ENCODE measurements around the gene CDK17. TPM values are rescaled to one million over a fixed set of nuclear protein-coding genes. Genes with fewer than 3 reads are reported as not detected.

The CDK17 gene
- total and polyA plus RNA-seq, 4 experiments from 2014 or later, result 30.5 to 67.4 (median 49.2) TPM

DNA sequence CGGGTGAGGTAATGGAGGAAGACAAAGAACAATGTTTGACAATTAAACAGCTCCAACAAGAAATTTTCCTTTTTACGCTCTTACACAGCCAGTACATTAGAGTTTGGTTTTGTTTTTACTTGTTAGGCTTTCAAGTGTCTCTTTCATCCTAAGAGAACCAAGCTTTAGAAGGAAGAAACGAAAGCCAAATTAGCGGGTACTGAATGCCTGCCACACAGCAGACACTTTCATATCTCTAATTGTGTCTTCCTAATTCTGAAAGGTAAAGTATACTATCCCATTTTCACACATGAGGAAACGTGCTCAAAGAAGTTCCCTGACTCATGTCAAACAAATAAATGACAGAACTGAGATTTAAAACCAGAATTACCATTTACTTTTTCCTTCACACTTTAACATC, 65.0 kb downstream of the CDK17 start:
- ChIA-PET POLR2A (ENCODE audit: partially characterized antibody) (interaction anchor here (1.2 to 1.8 kb wide), 3 partner anchors 11 to 66 kb away, joined by 3 to 6 read pairs (median 4); partner anchors contain the start of gene CDK17), CTCF (ENCODE audit: partially characterized antibody) (interaction anchor here (0.8 to 1.7 kb wide), 3 partner anchors 12 to 120 kb away, joined by 4 to 6 read pairs (median 4); no protein-coding TSS in a partner anchor)
- H3K27ac ChIP-seq (ENCODE audit: low read depth, low read length), result no peak overlapping the region
- no peak overlapping the region for H3K4me3 ChIP-seq (ENCODE audit: low read length in 2 of 2)
- H3K27ac Mint-ChIP-seq, result peak overlapping the region in 5 of 7 donors; percentile 6 to 60 (median 31)
- peak overlapping the region in 6 of 8 donors; percentile 10 to 68 (median 36) for H3K4me3 Mint-ChIP-seq
- intact Hi-C loops (cut with micrococcal nuclease), result no loop called here
- H3K4me1 ChIP-seq (ENCODE audit: insufficient read depth, low read length), result peaks cover 33% of the 10 kb centered on the region
- H3K27me3 Mint-ChIP-seq, result no peaks in the 10 kb centered on the region
- no peaks in the 10 kb centered on the region for H3K27me3 ChIP-seq (ENCODE audit: insufficient read depth, low read length)
- peaks cover 6% of the 10 kb centered on the region for H3K36me3 ChIP-seq (ENCODE audit: insufficient read depth, low read length)
- peaks cover 24 to 44% of the 10 kb centered on the region in 2 donors for H3K36me3 Mint-ChIP-seq
- H3K9me3 Mint-ChIP-seq, result peaks cover 0 to 14% (median 8%) of the 10 kb centered on the region in 8 donors
- no peaks in the 10 kb centered on the region for H3K9me3 ChIP-seq (ENCODE audit: control insufficient read depth in 1 of 2, low read length in 2 of 2)
- peaks cover 26 to 68% (median 48%) of the 10 kb centered on the region in 4 donors for H3K4me1 Mint-ChIP-seq
- peak in 1 of 5 donors; percentile 14 for DNase-seq

DNA sequence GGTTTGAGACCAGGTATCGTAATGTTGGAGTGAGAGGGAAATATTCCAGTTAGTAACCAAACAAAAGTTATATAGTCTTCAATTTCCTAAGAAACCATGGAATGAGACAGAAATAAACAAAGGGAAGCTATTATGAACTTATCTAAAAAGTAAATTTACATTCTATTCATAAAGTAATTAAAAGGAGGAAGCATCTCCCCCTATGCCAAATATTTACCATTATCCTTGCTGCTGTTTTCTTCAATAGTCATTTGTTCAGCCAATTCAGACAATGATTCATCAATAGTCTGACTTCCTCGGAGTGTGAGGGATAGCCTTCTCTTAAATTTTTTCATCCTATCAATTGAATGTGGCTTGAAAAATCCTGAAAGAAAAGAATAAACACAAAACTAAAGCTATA, 65.7 kb downstream of the CDK17 start:
- peaks cover 40% of the 10 kb centered on the region for H3K4me1 ChIP-seq (ENCODE audit: insufficient read depth, low read length)
- peak overlapping the region in 1 of 7 donors; percentile 48 for H3K27ac Mint-ChIP-seq
- peaks cover 24 to 45% of the 10 kb centered on the region in 2 donors for H3K36me3 Mint-ChIP-seq
- H3K4me3 ChIP-seq (ENCODE audit: low read length in 2 of 2), result no peak overlapping the region
- DNase-seq, result no peak
- H3K9me3 ChIP-seq (ENCODE audit: control insufficient read depth in 1 of 2, low read length in 2 of 2), result no peaks in the 10 kb centered on the region
- peaks cover 32 to 71% (median 53%) of the 10 kb centered on the region in 4 donors for H3K4me1 Mint-ChIP-seq
- H3K9me3 Mint-ChIP-seq, result peaks cover 0 to 14% (median 8%) of the 10 kb centered on the region in 8 donors
- no peaks in the 10 kb centered on the region for H3K27me3 ChIP-seq (ENCODE audit: insufficient read depth, low read length)
- H3K27me3 Mint-ChIP-seq, result no peaks in the 10 kb centered on the region
- H3K4me3 Mint-ChIP-seq, result no peak overlapping the region
- H3K27ac ChIP-seq (ENCODE audit: low read depth, low read length), result no peak overlapping the region
- H3K36me3 ChIP-seq (ENCODE audit: insufficient read depth, low read length), result peaks cover 6% of the 10 kb centered on the region
- intact Hi-C loops (cut with micrococcal nuclease), result no loop called here
- ChIA-PET POLR2A (ENCODE audit: partially characterized antibody) (interaction anchor here (1.2 to 1.8 kb wide), 3 partner anchors 10 to 66 kb away, joined by 3 to 6 read pairs (median 4); partner anchors contain the start of gene CDK17), CTCF (ENCODE audit: partially characterized antibody) (interaction anchor here (1.1 to 1.5 kb wide), 2 partner anchors 64 to 119 kb away, joined by 3 to 4 read pairs; no protein-coding TSS in a partner anchor)

DNA sequence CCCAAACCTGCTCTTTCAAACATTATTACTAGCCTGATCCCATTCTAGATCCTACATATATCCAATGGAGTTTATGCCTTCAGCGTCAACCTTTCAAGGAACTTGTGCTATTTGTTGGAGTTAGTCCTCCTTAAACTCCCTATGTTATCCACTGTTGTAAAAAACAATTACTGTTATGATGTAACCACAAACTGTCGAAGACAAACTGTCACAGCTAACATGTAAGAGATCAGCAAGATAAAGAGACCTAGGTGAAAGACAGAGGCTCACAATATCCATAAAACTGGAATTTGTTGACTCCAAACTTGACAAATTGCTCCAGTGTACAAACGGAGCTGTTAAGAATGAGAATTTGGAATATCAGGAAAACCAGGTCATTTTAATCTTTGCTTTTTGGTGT, 70.7 kb downstream of the CDK17 start:
- intact Hi-C loops (cut with micrococcal nuclease), result loop anchor here (5.0 kb wide), 1 partner anchor 48 kb away; no protein-coding TSS in a partner anchor
- Histone ChIP-seq H3K9me3 (ENCODE audit: control insufficient read depth in 1 of 2, low read length in 2 of 2) (no peaks in the 10 kb centered on the region), H3K27ac (ENCODE audit: low read depth, low read length) (no peak overlapping the region), H3K27me3 (ENCODE audit: insufficient read depth, low read length) (no peaks in the 10 kb centered on the region), H3K36me3 (ENCODE audit: insufficient read depth, low read length) (peaks cover 6% of the 10 kb centered on the region), H3K4me1 (ENCODE audit: insufficient read depth, low read length) (peaks cover 55% of the 10 kb centered on the region), H3K4me3 (ENCODE audit: low read length in 2 of 2) (no peak overlapping the region)
- H3K36me3 Mint-ChIP-seq, result peaks cover 15 to 41% of the 10 kb centered on the region in 2 donors
- DNase-seq, result no peak
- POLR2A ChIA-PET (ENCODE audit: partially characterized antibody), result no interaction called here
- no peaks in the 10 kb centered on the region for H3K27me3 Mint-ChIP-seq
- peaks cover 42 to 75% (median 58%) of the 10 kb centered on the region in 4 donors for H3K4me1 Mint-ChIP-seq
- CTCF ChIA-PET (ENCODE audit: partially characterized antibody), result no interaction called here
- peak overlapping the region in 3 of 8 donors; percentile 7 to 41 (median 15) for H3K4me3 Mint-ChIP-seq
- H3K27ac Mint-ChIP-seq, result peak overlapping the region in 6 of 7 donors; percentile 2 to 65 (median 30)
- H3K9me3 Mint-ChIP-seq, result peaks cover 0 to 17% (median 6%) of the 10 kb centered on the region in 8 donors

DNA sequence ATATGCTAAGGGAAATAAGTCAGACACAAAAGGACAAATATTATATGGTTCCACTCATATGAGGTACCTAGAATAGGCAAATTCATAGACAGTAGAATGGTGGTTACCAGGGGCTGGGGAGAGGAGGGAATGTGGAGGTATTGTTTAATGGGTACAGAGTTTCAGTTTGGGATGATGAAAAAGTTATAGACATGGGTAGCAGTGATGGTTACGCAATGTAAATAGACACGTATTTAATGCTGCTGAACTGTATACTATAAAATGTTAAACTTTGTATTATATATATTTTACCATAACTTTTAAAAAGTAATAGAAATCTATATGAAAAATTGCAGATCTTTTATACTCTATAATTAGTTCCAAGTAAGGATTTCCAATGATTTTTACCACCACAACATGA, 71.2 kb downstream of the CDK17 start:
- Histone ChIP-seq H3K4me3 (ENCODE audit: low read length in 2 of 2) (no peak overlapping the region), H3K27ac (ENCODE audit: low read depth, low read length) (no peak overlapping the region), H3K9me3 (ENCODE audit: control insufficient read depth in 1 of 2, low read length in 2 of 2) (no peaks in the 10 kb centered on the region), H3K4me1 (ENCODE audit: insufficient read depth, low read length) (peaks cover 51% of the 10 kb centered on the region), H3K36me3 (ENCODE audit: insufficient read depth, low read length) (peaks cover 5% of the 10 kb centered on the region), H3K27me3 (ENCODE audit: insufficient read depth, low read length) (no peaks in the 10 kb centered on the region)
- Mint-ChIP-seq H3K27me3 (no peaks in the 10 kb centered on the region), H3K4me1 (peaks cover 44 to 70% (median 58%) of the 10 kb centered on the region in 4 donors), H3K9me3 (peaks cover 0 to 17% (median 6%) of the 10 kb centered on the region in 8 donors), H3K27ac (peak overlapping the region in 3 of 7 donors; percentile 24 to 65 (median 53)), H3K4me3 (peak overlapping the region in 1 of 8 donors; percentile 41), H3K36me3 (peaks cover 19 to 43% of the 10 kb centered on the region in 2 donors)
- DNase-seq, result no peak
- ChIA-PET POLR2A (ENCODE audit: partially characterized antibody) (no interaction called here), CTCF (ENCODE audit: partially characterized antibody) (no interaction called here)
- intact Hi-C loops (cut with micrococcal nuclease), result loop anchor here (5.0 kb wide), 1 partner anchor 48 kb away; no protein-coding TSS in a partner anchor

DNA sequence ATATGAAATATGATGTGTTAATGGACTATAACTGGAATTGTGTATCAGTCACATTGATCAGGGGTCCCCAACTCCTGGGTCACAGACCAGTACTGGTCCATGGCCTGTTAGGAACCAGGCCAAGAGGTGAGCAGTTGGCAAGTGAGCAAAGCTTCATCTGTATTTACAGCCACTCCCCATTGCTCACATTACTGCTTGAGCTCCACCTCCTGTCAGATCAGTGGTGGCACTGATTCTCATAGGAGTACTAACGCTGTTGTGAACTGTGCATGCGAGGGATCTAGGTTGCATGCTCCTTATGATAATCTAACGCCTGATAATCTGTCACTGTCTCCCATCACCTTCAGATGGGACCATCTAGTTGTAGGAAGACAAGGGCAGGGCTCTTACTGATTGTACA, 72.3 kb downstream of the CDK17 start:
- peaks cover 28 to 45% of the 10 kb centered on the region in 2 donors for H3K36me3 Mint-ChIP-seq
- DNase-seq, result no peak
- Histone ChIP-seq H3K4me1 (ENCODE audit: insufficient read depth, low read length) (peaks cover 47% of the 10 kb centered on the region), H3K9me3 (ENCODE audit: control insufficient read depth in 1 of 2, low read length in 2 of 2) (no peaks in the 10 kb centered on the region), H3K27me3 (ENCODE audit: insufficient read depth, low read length) (no peaks in the 10 kb centered on the region), H3K36me3 (ENCODE audit: insufficient read depth, low read length) (peaks cover 7% of the 10 kb centered on the region), H3K27ac (ENCODE audit: low read depth, low read length) (no peak overlapping the region), H3K4me3 (ENCODE audit: low read length in 2 of 2) (no peak overlapping the region)
- intact Hi-C loops (cut with micrococcal nuclease), result loop anchor here (5.0 kb wide), 1 partner anchor 49 kb away; no protein-coding TSS in a partner anchor
- H3K4me1 Mint-ChIP-seq, result peaks cover 47 to 71% (median 57%) of the 10 kb centered on the region in 4 donors
- peak overlapping the region; percentile 24 to 88 (median 55) for H3K27ac Mint-ChIP-seq
- CTCF ChIA-PET (ENCODE audit: partially characterized antibody), result no interaction called here
- POLR2A ChIA-PET (ENCODE audit: partially characterized antibody), result interaction anchor here (1.5 kb wide), 1 partner anchor 73 kb away, joined by 8 read pairs; the partner anchor contains the start of gene CDK17
- peak overlapping the region in 2 of 8 donors; percentile 8 to 20 for H3K4me3 Mint-ChIP-seq
- H3K9me3 Mint-ChIP-seq, result peaks cover 0 to 23% (median 6%) of the 10 kb centered on the region in 8 donors
- H3K27me3 Mint-ChIP-seq, result no peaks in the 10 kb centered on the region

DNA sequence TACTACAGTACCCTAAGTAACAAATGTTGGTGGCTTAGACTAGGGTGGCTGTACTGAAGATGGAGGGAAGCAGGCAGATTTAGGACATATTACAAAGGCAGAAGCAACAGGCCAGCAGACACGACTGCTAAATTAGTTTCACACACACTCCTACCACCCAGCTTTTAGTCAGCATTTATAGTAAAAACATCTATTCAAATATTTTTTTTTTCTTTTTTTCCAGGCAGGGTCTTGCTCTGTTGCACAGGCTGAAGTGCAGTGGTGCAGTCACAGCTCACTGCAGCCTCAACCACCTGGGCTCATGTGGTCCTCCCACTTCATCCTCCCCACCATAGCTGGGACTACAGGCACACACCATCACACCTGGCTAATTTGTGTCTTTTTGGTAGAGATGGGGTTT, 72.9 kb downstream of the CDK17 start:
- Mint-ChIP-seq H3K9me3 (peaks cover 0 to 25% (median 7%) of the 10 kb centered on the region in 8 donors), H3K4me3 (peak overlapping the region in 2 of 8 donors; percentile 11 to 44), H3K4me1 (peaks cover 47 to 70% (median 57%) of the 10 kb centered on the region in 4 donors), H3K27ac (peak overlapping the region; percentile 43 to 88 (median 66)), H3K27me3 (no peaks in the 10 kb centered on the region), H3K36me3 (peaks cover 32 to 47% of the 10 kb centered on the region in 2 donors)
- no peak for DNase-seq
- Histone ChIP-seq H3K4me3 (ENCODE audit: low read length in 2 of 2) (no peak overlapping the region), H3K4me1 (ENCODE audit: insufficient read depth, low read length) (peaks cover 47% of the 10 kb centered on the region), H3K36me3 (ENCODE audit: insufficient read depth, low read length) (peaks cover 7% of the 10 kb centered on the region), H3K9me3 (ENCODE audit: control insufficient read depth in 1 of 2, low read length in 2 of 2) (no peaks in the 10 kb centered on the region), H3K27me3 (ENCODE audit: insufficient read depth, low read length) (no peaks in the 10 kb centered on the region), H3K27ac (ENCODE audit: low read depth, low read length) (no peak overlapping the region)
- POLR2A ChIA-PET (ENCODE audit: partially characterized antibody), result interaction anchor here (1.5 kb wide), 1 partner anchor 74 kb away, joined by 8 read pairs; the partner anchor contains the start of gene CDK17
- intact Hi-C loops (cut with micrococcal nuclease), result loop anchor here (5.0 kb wide), 1 partner anchor 50 kb away; no protein-coding TSS in a partner anchor
- CTCF ChIA-PET (ENCODE audit: partially characterized antibody), result no interaction called here

DNA sequence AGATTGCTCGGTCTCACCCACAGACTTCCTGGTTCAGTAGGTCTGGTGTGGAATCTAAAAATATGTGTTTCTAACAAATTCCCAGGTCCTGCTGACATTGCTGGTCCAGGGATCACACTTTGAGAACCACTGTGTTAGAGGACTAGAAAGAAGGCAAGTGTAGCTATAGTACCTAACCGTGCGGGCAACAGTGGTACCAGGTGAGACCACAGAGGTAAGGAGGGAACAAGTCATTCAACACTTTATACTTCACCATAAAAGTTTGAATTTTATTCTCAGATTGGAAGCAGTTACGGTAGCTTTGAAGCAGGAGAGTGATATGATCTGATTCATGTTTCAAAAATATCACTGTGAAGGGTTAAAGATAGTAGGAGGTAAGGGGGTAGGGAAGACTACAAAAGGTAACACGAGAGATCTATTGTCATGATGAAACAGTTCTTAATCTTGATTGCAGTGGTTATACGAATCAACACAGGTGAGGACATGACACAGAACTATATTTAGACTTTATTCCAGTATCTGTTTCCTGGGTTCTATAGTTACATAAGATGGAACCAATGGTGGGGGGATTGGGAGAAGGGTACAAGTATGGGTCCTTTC, 73.5 kb downstream of the CDK17 start:
- POLR2A ChIA-PET (ENCODE audit: partially characterized antibody), result interaction anchor here (1.5 to 1.6 kb wide), 2 partner anchors 10 to 74 kb away, joined by 3 to 8 read pairs; partner anchors contain the start of gene CDK17
- peak overlapping the region; percentile 30 to 88 (median 57) for H3K27ac Mint-ChIP-seq
- CTCF ChIA-PET (ENCODE audit: partially characterized antibody), result interaction anchor here (1.0 to 1.1 kb wide), 4 partner anchors 9 to 191 kb away, joined by 3 read pairs; no protein-coding TSS in a partner anchor
- no peak overlapping the region for H3K27ac ChIP-seq (ENCODE audit: low read depth, low read length)
- H3K36me3 ChIP-seq (ENCODE audit: insufficient read depth, low read length), result peaks cover 10% of the 10 kb centered on the region
- intact Hi-C loops (cut with micrococcal nuclease), result loop anchor here (5.0 kb wide), 1 partner anchor 51 kb away; no protein-coding TSS in a partner anchor
- no peak for DNase-seq
- H3K4me1 ChIP-seq (ENCODE audit: insufficient read depth, low read length), result peaks cover 47% of the 10 kb centered on the region
- H3K27me3 ChIP-seq (ENCODE audit: insufficient read depth, low read length), result no peaks in the 10 kb centered on the region
- peak overlapping the region in 4 of 8 donors; percentile 1 to 25 (median 15) for H3K4me3 Mint-ChIP-seq
- H3K36me3 Mint-ChIP-seq, result peaks cover 36 to 48% of the 10 kb centered on the region in 2 donors
- H3K9me3 Mint-ChIP-seq, result peaks cover 0 to 31% (median 12%) of the 10 kb centered on the region in 8 donors
- H3K27me3 Mint-ChIP-seq, result no peaks in the 10 kb centered on the region
- peaks cover 47 to 70% (median 54%) of the 10 kb centered on the region in 4 donors for H3K4me1 Mint-ChIP-seq
- no peaks in the 10 kb centered on the region for H3K9me3 ChIP-seq (ENCODE audit: control insufficient read depth in 1 of 2, low read length in 2 of 2)
- H3K4me3 ChIP-seq (ENCODE audit: low read length in 2 of 2), result no peak overlapping the region

Data from CD4-positive, alpha-beta memory T cell (primary cell).